Measurements from ENCODE around the gene SLC19A1.

Gene SLC19A1

DNA sequence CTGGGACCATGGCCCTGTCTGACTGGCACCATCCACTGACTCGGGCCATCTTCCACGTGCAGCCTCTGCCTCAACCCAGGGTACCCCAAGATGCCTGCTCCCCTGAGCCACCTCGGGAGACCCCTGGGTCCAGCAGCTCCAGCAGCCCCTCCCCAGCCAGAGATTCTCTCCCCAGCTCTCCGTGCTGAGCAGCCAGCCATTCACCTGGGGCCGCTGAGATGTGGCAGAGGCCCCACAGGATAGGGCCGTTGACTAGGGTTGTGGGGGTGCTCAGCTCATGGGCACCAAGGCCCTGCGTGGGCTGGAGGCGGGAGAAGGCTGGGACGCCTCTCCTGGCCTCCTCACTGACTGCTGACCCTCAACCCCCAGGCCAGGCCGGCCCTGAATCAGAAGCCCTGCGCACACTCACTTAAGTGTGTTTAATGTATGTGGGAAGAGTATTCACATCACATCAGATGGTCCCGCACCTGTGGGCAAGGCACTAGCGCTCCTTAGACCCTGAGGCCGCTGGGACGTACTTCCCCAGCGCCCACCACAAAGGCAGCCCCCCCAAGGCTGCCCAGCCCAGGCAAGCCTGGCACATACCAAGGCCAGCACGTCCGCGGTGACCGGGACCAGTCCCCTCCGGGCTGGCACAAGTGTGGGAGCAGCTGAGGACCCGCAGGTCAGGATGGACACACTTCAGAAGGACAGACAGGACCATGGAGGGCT, 27.8 kb downstream of the SLC19A1 start:
- no peak; the same call in 1 of the 2 replicates for TF ChIP-seq POLR2AphosphoS5 (IDR thresholded peaks at IDR 0.05; ENCODE audit: low read depth)
- TF ChIP-seq GABPA (IDR thresholded peaks at IDR 0.05; ENCODE audit: low read depth) = no peak
- TF ChIP-seq SPI1 (IDR thresholded peaks at IDR 0.05; ENCODE audit: borderline replicate concordance, low read depth) = no peak
- TF ChIP-seq, protein P1, sequence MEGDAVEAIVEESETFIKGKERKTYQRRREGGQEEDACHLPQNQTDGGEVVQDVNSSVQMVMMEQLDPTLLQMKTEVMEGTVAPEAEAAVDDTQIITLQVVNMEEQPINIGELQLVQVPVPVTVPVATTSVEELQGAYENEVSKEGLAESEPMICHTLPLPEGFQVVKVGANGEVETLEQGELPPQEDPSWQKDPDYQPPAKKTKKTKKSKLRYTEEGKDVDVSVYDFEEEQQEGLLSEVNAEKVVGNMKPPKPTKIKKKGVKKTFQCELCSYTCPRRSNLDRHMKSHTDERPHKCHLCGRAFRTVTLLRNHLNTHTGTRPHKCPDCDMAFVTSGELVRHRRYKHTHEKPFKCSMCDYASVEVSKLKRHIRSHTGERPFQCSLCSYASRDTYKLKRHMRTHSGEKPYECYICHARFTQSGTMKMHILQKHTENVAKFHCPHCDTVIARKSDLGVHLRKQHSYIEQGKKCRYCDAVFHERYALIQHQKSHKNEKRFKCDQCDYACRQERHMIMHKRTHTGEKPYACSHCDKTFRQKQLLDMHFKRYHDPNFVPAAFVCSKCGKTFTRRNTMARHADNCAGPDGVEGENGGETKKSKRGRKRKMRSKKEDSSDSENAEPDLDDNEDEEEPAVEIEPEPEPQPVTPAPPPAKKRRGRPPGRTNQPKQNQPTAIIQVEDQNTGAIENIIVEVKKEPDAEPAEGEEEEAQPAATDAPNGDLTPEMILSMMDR (IDR thresholded peaks at IDR 0.05; ENCODE audit: insufficient read depth, low read length) = no peak
- TF ChIP-seq, protein P2, sequence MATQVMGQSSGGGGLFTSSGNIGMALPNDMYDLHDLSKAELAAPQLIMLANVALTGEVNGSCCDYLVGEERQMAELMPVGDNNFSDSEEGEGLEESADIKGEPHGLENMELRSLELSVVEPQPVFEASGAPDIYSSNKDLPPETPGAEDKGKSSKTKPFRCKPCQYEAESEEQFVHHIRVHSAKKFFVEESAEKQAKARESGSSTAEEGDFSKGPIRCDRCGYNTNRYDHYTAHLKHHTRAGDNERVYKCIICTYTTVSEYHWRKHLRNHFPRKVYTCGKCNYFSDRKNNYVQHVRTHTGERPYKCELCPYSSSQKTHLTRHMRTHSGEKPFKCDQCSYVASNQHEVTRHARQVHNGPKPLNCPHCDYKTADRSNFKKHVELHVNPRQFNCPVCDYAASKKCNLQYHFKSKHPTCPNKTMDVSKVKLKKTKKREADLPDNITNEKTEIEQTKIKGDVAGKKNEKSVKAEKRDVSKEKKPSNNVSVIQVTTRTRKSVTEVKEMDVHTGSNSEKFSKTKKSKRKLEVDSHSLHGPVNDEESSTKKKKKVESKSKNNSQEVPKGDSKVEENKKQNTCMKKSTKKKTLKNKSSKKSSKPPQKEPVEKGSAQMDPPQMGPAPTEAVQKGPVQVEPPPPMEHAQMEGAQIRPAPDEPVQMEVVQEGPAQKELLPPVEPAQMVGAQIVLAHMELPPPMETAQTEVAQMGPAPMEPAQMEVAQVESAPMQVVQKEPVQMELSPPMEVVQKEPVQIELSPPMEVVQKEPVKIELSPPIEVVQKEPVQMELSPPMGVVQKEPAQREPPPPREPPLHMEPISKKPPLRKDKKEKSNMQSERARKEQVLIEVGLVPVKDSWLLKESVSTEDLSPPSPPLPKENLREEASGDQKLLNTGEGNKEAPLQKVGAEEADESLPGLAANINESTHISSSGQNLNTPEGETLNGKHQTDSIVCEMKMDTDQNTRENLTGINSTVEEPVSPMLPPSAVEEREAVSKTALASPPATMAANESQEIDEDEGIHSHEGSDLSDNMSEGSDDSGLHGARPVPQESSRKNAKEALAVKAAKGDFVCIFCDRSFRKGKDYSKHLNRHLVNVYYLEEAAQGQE (IDR thresholded peaks at IDR 0.05; ENCODE audit: insufficient replicate concordance, low read depth) = no peak
- Histone ChIP-seq H3K27me3 (ENCODE audit: insufficient read depth, poor library complexity, severe bottlenecking) (no peaks in the 10 kb centered on the region), H3K27ac (replicated peaks) (no peak overlapping the region), H3K4me3 (replicated peaks; ENCODE audit: insufficient read depth, low read length) (no peak overlapping the region)
- DNase-seq (ENCODE audit: low read depth in 1 of 2, low spot score in 1 of 2) = no peak

- DNase-seq (ENCODE audit: low read depth in 1 of 2, low spot score in 1 of 2) = no peak
- Histone ChIP-seq H3K27me3 (ENCODE audit: insufficient read depth, poor library complexity, severe bottlenecking) (no peaks in the 10 kb centered on the region), H3K4me3 (replicated peaks; ENCODE audit: insufficient read depth, low read length) (no peak overlapping the region), H3K27ac (replicated peaks) (no peak overlapping the region)
- TF ChIP-seq SPI1 (IDR thresholded peaks at IDR 0.05; ENCODE audit: borderline replicate concordance, low read depth) = no peak
- TF ChIP-seq, protein P2 (IDR thresholded peaks at IDR 0.05; ENCODE audit: insufficient replicate concordance, low read depth) = no peak
- TF ChIP-seq GABPA (IDR thresholded peaks at IDR 0.05; ENCODE audit: low read depth) = no peak
- TF ChIP-seq POLR2AphosphoS5 (IDR thresholded peaks at IDR 0.05; ENCODE audit: low read depth) = no peak; the same call in none of the 2 replicates
- TF ChIP-seq, protein P1 (IDR thresholded peaks at IDR 0.05; ENCODE audit: insufficient read depth, low read length) = no peak
Observed at GRCh38 chr21:45513741-45514310, 28.4 kb downstream of the SLC19A1 start.

- no peak; the same call in 1 of the 2 replicates for TF ChIP-seq POLR2AphosphoS5 (IDR thresholded peaks at IDR 0.05; ENCODE audit: low read depth)
- TF ChIP-seq, protein P1 (IDR thresholded peaks at IDR 0.05; ENCODE audit: insufficient read depth, low read length) = no peak
- no peak for TF ChIP-seq SPI1 (IDR thresholded peaks at IDR 0.05; ENCODE audit: borderline replicate concordance, low read depth)
- TF ChIP-seq, protein P2 (IDR thresholded peaks at IDR 0.05; ENCODE audit: insufficient replicate concordance, low read depth) = no peak
- TF ChIP-seq GABPA (IDR thresholded peaks at IDR 0.05; ENCODE audit: low read depth) = no peak
- H3K27ac ChIP-seq (replicated peaks) = no peak overlapping the region
- no peak for DNase-seq (ENCODE audit: low read depth in 1 of 2, low spot score in 1 of 2)
- H3K4me3 ChIP-seq (replicated peaks; ENCODE audit: insufficient read depth, low read length) = no peak overlapping the region
- H3K27me3 ChIP-seq (ENCODE audit: insufficient read depth, poor library complexity, severe bottlenecking) = no peaks in the 10 kb centered on the region
Observed at GRCh38 chr21:45513003-45513717, 29.1 kb downstream of the SLC19A1 start.

Measured in HL-60 (cell line).